ENCODE results near the gene ITPRIPL2.

DNA sequence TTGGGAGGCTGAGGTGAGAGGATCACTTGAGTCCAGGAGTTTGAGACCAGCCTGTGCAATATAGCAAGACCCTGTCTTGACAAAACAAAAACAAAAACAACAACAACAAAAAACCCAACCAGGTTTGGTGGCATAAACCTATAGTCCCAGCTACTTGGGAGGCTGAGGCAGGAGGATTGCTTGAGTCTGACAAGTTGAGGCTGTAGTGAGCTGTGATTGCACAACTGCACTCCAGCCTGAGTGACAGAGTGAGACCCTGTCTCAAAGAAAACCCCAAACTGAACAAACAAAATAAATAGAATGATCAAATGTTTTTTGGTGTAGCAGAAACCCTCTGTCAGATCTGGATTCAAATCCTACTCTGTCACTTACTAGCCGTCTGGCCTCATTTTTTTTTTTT, 38.3 kb downstream of the ITPRIPL2 start:
- TF ChIP-seq, protein P1, sequence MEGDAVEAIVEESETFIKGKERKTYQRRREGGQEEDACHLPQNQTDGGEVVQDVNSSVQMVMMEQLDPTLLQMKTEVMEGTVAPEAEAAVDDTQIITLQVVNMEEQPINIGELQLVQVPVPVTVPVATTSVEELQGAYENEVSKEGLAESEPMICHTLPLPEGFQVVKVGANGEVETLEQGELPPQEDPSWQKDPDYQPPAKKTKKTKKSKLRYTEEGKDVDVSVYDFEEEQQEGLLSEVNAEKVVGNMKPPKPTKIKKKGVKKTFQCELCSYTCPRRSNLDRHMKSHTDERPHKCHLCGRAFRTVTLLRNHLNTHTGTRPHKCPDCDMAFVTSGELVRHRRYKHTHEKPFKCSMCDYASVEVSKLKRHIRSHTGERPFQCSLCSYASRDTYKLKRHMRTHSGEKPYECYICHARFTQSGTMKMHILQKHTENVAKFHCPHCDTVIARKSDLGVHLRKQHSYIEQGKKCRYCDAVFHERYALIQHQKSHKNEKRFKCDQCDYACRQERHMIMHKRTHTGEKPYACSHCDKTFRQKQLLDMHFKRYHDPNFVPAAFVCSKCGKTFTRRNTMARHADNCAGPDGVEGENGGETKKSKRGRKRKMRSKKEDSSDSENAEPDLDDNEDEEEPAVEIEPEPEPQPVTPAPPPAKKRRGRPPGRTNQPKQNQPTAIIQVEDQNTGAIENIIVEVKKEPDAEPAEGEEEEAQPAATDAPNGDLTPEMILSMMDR (conservative IDR thresholded peaks at IDR 0.05; ENCODE audit: low read length): no peak
- no peak for TF ChIP-seq EZH2phosphoT487 (IDR thresholded peaks at IDR 0.05; ENCODE audit: borderline replicate concordance)

Measured in Loucy (cell line).